Smooth muscle cell (in vitro differentiated cells): ENCODE measurements around the gene MEGF11. TPM values are rescaled to one million over a fixed set of nuclear protein-coding genes. Genes with fewer than 3 reads are reported as not detected.

Experiments
- DNase-seq: peaks from one replicate; lab custom pipeline; 2025; ENCODE audit not compliant: unreplicated experiment; lab: John Stamatoyannopoulos, UW
- H2AFZ ChIP-seq: fragments of 200-600 bp; sonication (generic); 2 replicates; pipeline ENCODE4 v1.6.0; 2016; ENCODE audit warnings: antibody characterized with exemption, low read depth, mild to moderate bottlenecking
- H3F3A ChIP-seq: fragments of 200-600 bp; sonication (generic); 2 replicates; pipeline ENCODE4 v1.6.0; 2017; ENCODE audit warnings: antibody characterized with exemption, low read depth
- H3K27ac ChIP-seq: fragments of 200-600 bp; sonication (generic); 2 replicates; pipeline ENCODE4 v1.5.1; 2016; ENCODE audit warnings: low read depth, mild to moderate bottlenecking
- H3K27me3 ChIP-seq: fragments of 200-600 bp; sonication (generic); 2 replicates; pipeline ENCODE4 v1.6.1; 2016; ENCODE audit warnings: low read depth, mild to moderate bottlenecking
- H3K36me3 ChIP-seq: fragments of 200-600 bp; sonication (generic); 2 replicates; pipeline ENCODE4 v1.5.1; 2016; ENCODE audit warnings: low read depth
- H3K4me1 ChIP-seq: fragments of 200-600 bp; sonication (generic); 2 replicates; pipeline ENCODE4 v1.5.1; 2016; ENCODE audit warnings: low read depth
- H3K4me2 ChIP-seq: fragments of 200-600 bp; sonication (generic); 2 replicates; pipeline ENCODE4 v1.6.0; 2016; ENCODE audit warnings: mild to moderate bottlenecking
- H3K4me3 ChIP-seq: fragments of 200-600 bp; sonication (generic); 2 replicates; pipeline ENCODE4 v1.5.1; 2016; ENCODE audit warnings: mild to moderate bottlenecking
- H3K79me2 ChIP-seq: fragments of 200-600 bp; sonication (generic); 2 replicates; pipeline ENCODE4 v1.6.0; 2016; ENCODE audit warnings: low read depth, mild to moderate bottlenecking
- H3K9ac ChIP-seq: fragments of 200-600 bp; sonication (generic); 2 replicates; pipeline ENCODE4 v1.6.0; 2016; ENCODE audit warnings: low read depth
- H3K9me3 ChIP-seq: fragments of 200-600 bp; sonication (generic); replicated peaks from 2 replicates; pipeline ENCODE4 v1.5.1; 2016; ENCODE audit warnings: low read depth
- H4K20me1 ChIP-seq: fragments of 200-600 bp; sonication (generic); 2 replicates; pipeline ENCODE4 v1.6.0; 2016; ENCODE audit warnings: low read depth
- WGBS: methylation state at CpG from one replicate; pipeline ENCODE4 v1.1.7; 2016; ENCODE audit warnings: low lambda C conversion rate; 5-methylcytosine and 5-hydroxymethylcytosine counted together
- polyA plus RNA-seq: library from polyadenylated mRNA; unstranded; fragments of >200 nt; fragmentation: Nextera tagmentation; extraction: Ambion mirVana; gene quantifications from 2 replicates; pipeline ENCODE4 v1.2.1, GENCODE V29; 2016
- total RNA-seq: library from RNA; depleted of rRNA; stranded (reverse); fragments of >200 nt; gene quantifications from 2 replicates; pipeline ENCODE4 v1.2.3, GENCODE V29; 2014
- TF ChIP-seq, protein P1 (sequence below): fragments of 200-600 bp; sonication (generic); IDR thresholded peaks from 2 replicates; pipeline ENCODE4 v1.5.1; 2017; ENCODE audit warnings: borderline replicate concordance, mild to moderate bottlenecking, antibody characterized with exemption; ENCODE audit not compliant: insufficient read depth, poor library complexity, severe bottlenecking

Gene MEGF11
- total and polyA plus RNA-seq, 2 experiments from 2014 or later, result 0.08 TPM; not detected in 1

DNA sequence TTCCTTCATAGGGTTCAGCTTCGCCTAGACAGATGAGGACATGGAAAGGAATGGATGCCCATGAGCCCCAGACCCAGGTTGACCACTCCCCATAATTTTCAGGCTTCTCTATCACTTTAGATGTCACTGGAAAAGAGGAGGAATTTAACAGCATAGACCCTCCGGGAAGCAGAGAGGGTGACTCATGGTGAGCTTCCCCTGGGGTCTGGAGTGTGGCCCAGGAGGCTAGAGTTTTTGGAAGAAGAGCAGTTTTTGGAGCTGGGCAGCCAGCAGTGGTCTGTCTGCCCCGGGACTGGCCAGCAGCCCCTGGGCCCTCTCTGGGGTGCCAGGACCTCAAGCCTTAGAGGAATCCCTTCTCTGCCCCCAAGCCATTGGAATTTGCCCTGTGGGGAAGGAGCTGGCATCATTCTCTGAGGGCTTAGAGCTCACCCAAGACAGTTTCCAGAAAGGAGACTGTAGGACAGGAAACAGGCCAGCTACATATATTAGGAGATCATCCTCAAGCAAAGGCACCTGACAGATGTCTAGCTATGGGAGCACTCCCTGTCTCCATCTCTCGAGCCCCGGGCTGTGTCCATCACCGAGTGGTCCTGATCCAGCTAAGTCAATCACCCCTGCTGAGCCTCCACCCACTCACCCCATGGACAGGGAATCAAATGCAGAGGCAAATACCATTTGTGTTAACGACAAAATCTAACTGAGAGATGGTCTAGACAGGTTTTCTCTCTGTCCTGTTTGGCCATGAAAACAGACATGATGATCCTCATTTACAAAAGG lies 67.3 kb downstream of the MEGF11 start:
- H2AFZ ChIP-seq, result no peak overlapping the region
- no peaks in the 10 kb centered on the region for H3K79me2 ChIP-seq
- H3K27ac ChIP-seq, result no peak overlapping the region
- TF ChIP-seq, protein P1, sequence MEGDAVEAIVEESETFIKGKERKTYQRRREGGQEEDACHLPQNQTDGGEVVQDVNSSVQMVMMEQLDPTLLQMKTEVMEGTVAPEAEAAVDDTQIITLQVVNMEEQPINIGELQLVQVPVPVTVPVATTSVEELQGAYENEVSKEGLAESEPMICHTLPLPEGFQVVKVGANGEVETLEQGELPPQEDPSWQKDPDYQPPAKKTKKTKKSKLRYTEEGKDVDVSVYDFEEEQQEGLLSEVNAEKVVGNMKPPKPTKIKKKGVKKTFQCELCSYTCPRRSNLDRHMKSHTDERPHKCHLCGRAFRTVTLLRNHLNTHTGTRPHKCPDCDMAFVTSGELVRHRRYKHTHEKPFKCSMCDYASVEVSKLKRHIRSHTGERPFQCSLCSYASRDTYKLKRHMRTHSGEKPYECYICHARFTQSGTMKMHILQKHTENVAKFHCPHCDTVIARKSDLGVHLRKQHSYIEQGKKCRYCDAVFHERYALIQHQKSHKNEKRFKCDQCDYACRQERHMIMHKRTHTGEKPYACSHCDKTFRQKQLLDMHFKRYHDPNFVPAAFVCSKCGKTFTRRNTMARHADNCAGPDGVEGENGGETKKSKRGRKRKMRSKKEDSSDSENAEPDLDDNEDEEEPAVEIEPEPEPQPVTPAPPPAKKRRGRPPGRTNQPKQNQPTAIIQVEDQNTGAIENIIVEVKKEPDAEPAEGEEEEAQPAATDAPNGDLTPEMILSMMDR, result no peak
- no peaks in the 10 kb centered on the region for H3K27me3 ChIP-seq
- H3K4me2 ChIP-seq, result no peak overlapping the region
- H3K36me3 ChIP-seq, result no peaks in the 10 kb centered on the region
- DNase-seq, result no peak
- no peaks in the 10 kb centered on the region for H3K9me3 ChIP-seq
- H3F3A ChIP-seq, result no peaks in the 10 kb centered on the region
- H4K20me1 ChIP-seq, result no peaks in the 10 kb centered on the region
- WGBS, result 75% methylated on average over 7 of the region's 7 CpGs
- no peak overlapping the region for H3K4me3 ChIP-seq
- peaks cover 8% of the 10 kb centered on the region for H3K4me1 ChIP-seq
- no peak overlapping the region for H3K9ac ChIP-seq

DNA sequence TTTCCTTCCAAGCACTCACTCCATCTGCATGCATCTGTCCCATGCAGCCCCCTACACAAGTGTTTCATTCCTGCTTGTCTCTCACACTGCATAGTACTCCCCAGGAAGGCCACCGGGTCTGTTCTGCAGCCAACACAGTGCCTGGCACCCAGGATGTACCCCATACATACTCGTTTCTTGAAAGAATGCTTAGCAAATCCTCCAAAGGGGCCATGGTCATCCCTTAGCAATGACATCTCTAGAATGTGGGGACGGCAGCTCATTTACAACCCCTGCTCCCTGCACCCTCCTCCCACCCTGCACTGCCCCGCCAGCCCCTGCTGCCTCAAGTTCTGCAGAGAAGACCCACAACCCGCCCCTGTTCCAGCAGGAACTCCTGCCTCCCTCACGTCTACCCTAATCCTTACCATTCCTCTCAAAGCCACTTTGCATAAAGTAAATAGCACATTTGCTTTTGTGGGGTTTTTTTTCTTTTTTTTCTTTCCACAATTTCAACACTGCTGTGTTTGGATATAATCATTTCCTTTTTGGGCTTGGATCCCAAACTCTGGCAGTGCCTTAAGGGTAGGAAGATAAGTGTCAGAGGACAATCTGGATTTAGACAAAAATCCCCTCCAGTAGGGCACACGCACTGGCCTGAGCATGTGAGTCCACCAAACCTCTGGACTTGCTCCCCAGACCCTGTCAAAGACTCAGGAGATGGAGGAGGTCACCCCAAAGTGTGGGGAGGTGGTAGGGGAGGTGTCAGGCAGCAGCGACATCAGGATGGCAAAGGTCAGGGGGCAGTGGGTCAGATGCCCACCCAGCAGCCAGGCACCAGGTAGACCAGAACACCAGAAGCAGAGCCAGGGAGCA lies 68.4 kb downstream of the MEGF11 start:
- no peak for DNase-seq
- Histone ChIP-seq H3K9me3 (no peaks in the 10 kb centered on the region), H3K27ac (no peak overlapping the region), H3K9ac (no peak overlapping the region), H2AFZ (no peak overlapping the region), H3K79me2 (no peaks in the 10 kb centered on the region), H3K4me3 (no peak overlapping the region), H4K20me1 (no peaks in the 10 kb centered on the region), H3K27me3 (peaks cover 9% of the 10 kb centered on the region), H3K4me2 (no peak overlapping the region), H3K36me3 (no peaks in the 10 kb centered on the region), H3F3A (no peaks in the 10 kb centered on the region), H3K4me1 (peaks cover 12% of the 10 kb centered on the region)
- TF ChIP-seq, protein P1, result no peak
- WGBS, result 58% methylated on average over 8 of the region's 8 CpGs

DNA sequence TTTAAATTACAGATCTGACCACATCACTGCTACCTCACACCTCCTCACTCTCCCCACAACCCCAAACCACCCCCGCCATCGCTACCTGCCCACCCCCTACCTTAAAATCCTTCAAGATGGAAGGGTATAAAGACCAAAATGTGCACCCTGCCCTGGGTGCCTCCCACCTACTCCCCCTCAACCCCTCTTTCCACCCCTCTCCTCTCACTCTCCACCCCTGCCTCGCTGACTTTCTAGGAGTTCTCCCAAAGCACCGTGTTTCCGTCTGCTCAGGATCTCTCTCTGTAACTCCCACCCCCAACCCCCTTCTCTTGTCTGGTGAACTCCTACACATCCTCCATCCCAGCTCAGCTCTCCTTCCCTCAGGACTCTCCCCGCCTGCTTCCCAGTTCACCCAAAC lies 69.1 kb downstream of the MEGF11 start:
- 74% methylated on average over 2 of the region's 6 CpGs for WGBS
- Histone ChIP-seq H2AFZ (no peak overlapping the region), H3K27me3 (peaks cover 13% of the 10 kb centered on the region)

More for the DNA sequence above, 69.1 kb downstream of the MEGF11 start:
- no peak for DNase-seq
- peaks cover 12% of the 10 kb centered on the region for H3K4me1 ChIP-seq
- no peaks in the 10 kb centered on the region for H3K36me3 ChIP-seq
- H4K20me1 ChIP-seq, result no peaks in the 10 kb centered on the region
- H3K9ac ChIP-seq, result no peak overlapping the region
- TF ChIP-seq, protein P1, result no peak
- H3K4me2 ChIP-seq, result no peak overlapping the region
- no peaks in the 10 kb centered on the region for H3K9me3 ChIP-seq
- H3F3A ChIP-seq, result no peaks in the 10 kb centered on the region
- no peak overlapping the region for H3K4me3 ChIP-seq
- no peak overlapping the region for H3K27ac ChIP-seq
- H3K79me2 ChIP-seq, result no peaks in the 10 kb centered on the region
